ENCODE results near the gene MRPS15.
"Not testable (repeated sequence)": the region's sequence is repeated elsewhere in the genome, so short reads cannot be mapped to it uniquely, and the experiment has no call there.

MRPS15 gene

GRCh38 chr1:36463803-36464604 lies at the start of gene MRPS15:
MRPS15 (minus strand) TSS chr1:36464384; CDS start chr1:36464275, 109 bp downstream.
- peak within 1 kb of the TSS; percentile 88 for H3K27ac ChIP-seq
- peak; percentile 98 for TF ChIP-seq ZFX (IDR thresholded peaks at IDR 0.05)
- no peak for TF ChIP-seq CTCF (conservative IDR thresholded peaks at IDR 0.05)

- TF ChIP-seq ZFX (IDR thresholded peaks at IDR 0.05) (no peak), CTCF (conservative IDR thresholded peaks at IDR 0.05) (no peak)
- no peak overlapping the region for H3K27ac ChIP-seq
These were observed 48.7 kb upstream of the MRPS15 start for GRCh38 chr1:36512842-36513241.

- no peak overlapping the region for H3K27ac ChIP-seq
- TF ChIP-seq CTCF (conservative IDR thresholded peaks at IDR 0.05), result no peak
These were observed 47.9 kb upstream of the MRPS15 start for GRCh38 chr1:36511804-36512798.

- H3K27ac ChIP-seq, result not testable (repeated sequence)
These were observed 47.0 kb upstream of the MRPS15 start for GRCh38 chr1:36511220-36511619.

GRCh38 chr1:36510418-36510817 lies 46.2 kb upstream of the MRPS15 start:
- no peak overlapping the region for H3K27ac ChIP-seq
- no peak for TF ChIP-seq CTCF (conservative IDR thresholded peaks at IDR 0.05)
- TF ChIP-seq ZFX (IDR thresholded peaks at IDR 0.05), result no peak

- H3K27ac ChIP-seq, result no peak overlapping the region
- TF ChIP-seq CTCF (conservative IDR thresholded peaks at IDR 0.05), result no peak
- no peak for TF ChIP-seq ZFX (IDR thresholded peaks at IDR 0.05)
These were observed 44.1 kb upstream of the MRPS15 start for GRCh38 chr1:36508257-36508656.

GRCh38 chr1:36506276-36506920 lies 42.2 kb upstream of the MRPS15 start:
- no peak overlapping the region for H3K27ac ChIP-seq
- no peak for TF ChIP-seq CTCF (conservative IDR thresholded peaks at IDR 0.05)
- no peak for TF ChIP-seq ZFX (IDR thresholded peaks at IDR 0.05)
